Body of pancreas (tissue), 4 donors: Measurements from ENCODE around the gene KANK4.

Experiments
- CTCF ChIP-seq, 7 experiments: fragments of 450-650 bp in 4 of 7; fragments of 200-600 bp in 3 of 7; sonication (generic) in 3 of 7; IDR thresholded peaks; one replicate each; pipeline ENCODE4 v1.5.1; 2016 to 2019; ENCODE audit warnings: antibody characterized with exemption in 7 of 7
- POLR2A ChIP-seq, 3 donors: fragments of 450-650 bp; IDR thresholded peaks; one replicate each; pipeline ENCODE4 v1.6.1; 2016; ENCODE audit warnings: antibody characterized with exemption in 3 of 3, mild to moderate bottlenecking in 2 of 3

- TF ChIP-seq POLR2A (IDR thresholded peaks at IDR 0.05) (no peak), CTCF (IDR thresholded peaks at IDR 0.05) (no peak)
Measured at GRCh38 chr1:62208970-62209369, 110.3 kb downstream of the KANK4 start.
